Activated T-cell treated with anti-CD3 and anti-CD28 coated beads for 48 hours (primary cell): Measurements from ENCODE around the gene POU2AF2.

ENCODE experiments used
- DNase-seq: peaks from one replicate; pipeline ENCODE4 v3.0.0-alpha.2; 2020; ENCODE audit warnings: low read depth

Gene POU2AF2

DNA sequence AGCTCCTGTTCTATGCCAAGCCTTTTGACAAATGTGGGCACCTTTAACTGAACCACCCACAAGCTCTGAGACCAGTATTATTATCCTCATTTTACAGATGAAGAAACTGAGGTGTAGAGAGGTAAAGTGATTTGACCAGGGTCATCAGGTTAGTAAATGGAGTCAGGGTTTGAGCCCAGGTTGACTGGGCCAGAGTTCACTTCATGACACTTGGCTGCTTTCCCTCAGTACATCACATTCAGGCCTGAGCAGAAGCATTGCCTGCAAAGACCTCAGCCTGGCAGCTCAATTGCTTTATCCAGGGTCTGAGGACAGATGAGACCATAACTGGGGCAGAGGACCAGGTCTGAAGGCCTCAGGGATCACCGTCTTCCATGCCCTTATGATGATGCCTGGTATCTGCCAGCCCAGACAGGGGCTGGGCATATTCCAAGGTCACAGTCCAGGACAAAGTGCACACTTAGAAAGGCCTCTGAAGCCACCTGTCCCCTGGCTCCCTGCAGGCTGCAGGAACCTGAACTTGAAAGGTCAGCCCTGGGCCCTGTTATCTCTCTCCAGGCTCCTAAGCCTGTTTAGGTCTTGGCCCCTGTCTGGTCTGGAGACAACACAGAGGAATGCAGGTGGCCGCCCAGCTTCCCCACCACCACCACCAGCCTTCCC lies 84.8 kb downstream of the POU2AF2 start:
- no peak for DNase-seq

DNA sequence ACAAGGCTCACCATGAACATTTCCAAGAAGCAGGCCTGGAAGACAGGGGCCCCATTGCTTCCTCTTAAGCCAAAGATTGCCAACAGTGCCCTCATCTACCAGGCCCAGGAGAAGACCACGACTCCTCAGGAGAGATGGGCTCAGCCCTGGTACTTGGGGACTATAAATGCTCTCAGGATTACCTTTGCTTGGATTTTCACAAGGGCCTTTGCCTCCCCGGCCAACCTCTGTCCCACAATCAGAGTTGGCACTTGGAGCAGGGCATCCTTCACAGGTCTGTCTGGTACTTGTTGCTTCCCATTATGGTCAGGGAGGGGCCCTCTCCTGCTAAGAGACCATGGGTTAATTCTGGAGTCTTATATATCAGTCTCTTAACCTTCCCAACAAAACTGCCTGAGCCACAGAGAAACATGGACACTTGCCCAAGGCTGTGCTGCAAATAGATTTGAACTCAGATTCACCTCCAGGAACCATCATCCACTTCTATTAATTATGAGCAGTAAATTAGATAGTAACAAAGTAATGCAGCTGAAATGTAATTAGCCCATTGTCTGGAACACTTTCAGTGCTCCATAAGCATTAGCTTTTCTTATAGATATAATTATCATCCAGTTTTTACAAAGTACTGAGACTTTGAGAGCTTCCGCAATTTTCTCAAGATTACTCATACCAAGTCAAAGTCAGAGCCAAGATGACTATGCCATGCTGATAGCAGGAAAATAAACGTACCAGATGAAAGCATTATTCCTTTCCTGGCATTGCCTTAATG lies 86.4 kb downstream of the POU2AF2 start:
- DNase-seq = no peak

DNA sequence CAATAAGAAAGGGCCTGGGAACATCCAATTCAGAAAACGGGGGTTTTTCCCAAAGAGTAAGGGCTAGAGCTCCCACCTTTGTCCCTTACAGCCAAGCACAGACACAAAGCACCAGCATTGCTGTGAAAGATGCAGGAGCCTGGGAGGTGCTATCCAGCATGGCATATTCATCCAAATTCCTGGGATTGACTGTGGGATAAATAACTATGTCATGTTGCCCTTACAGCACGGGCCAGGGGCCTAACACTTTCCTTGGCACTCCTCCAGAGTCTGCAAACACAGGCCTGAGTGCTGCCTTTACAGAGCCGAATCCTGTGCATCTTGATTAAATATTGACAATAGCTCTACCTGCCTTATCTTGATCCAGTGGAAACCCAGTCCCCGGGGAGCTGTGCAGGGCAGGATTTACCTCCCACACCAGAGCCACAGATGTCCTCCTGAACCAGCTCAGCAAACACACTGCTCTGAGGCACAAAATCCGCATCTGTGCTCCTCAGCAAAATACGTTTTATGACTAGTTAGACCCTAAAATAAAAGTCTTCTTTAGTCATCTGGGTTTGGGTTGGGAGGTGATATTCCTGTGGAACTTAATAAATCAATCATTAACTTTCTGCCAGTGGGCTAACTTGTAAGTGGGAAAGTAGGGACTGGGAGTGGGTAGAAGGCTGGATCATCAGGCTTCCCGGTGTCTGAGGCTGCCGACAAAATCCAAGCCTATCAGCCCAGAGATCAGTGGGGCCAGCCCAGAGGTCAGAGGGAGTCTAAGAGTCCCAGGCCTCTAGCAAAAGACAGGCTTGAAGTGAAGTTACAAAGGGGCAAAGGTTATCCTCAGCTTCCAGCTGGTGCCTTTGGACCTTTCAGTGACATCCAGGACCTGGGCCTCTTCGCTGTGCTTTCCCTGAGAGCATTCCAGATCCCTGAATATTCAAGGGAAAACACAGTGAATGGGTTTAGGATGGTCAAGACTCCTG lies 89.3 kb downstream of the POU2AF2 start:
- no peak for DNase-seq

DNA sequence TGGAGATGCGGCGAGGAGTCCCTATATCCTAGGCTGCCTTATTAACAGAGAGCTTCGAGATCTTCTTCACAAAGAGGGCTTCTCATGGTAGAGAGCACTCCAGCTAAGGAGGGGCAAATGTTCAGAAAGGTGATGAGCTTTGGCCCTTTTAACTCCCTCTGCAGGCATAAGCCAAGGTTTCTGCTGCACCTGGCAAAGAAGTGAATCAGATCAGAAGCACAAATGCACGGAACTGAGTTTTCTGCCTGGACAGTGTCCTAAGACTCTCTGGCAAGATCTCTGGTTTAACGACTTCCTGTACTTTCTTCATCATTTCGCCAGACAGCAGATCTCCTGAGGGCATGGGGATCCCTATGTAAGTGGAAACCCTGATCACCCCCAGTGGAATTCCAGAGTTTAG lies 90.0 kb downstream of the POU2AF2 start:
- no peak for DNase-seq
